CD14-positive monocyte (primary cell): ENCODE results near the gene SUMO3. TPM values are rescaled to one million over a fixed set of nuclear protein-coding genes. Genes with fewer than 3 reads are reported as not detected.

Experiments used
- DNase-seq, 3 donors: peaks; one replicate each; pipeline ENCODE4 v3.0.0-alpha.2; 2011 to 2022
- H2AFZ ChIP-seq: 2 replicates; pipeline ENCODE4 v1.6.0; 2012; ENCODE audit warnings: mild to moderate bottlenecking, low read depth, low read length, inconsistent platforms; ENCODE audit not compliant: insufficient read depth, poor library complexity, severe bottlenecking
- H3K27ac ChIP-seq, 2 donors: 1 replicate in 1 of 2; 2 replicates in 1 of 2; pipeline ENCODE4 v1.5.1; 2012 to 2013; ENCODE audit warnings: low read length in 2 of 2, control low read depth in 1 of 2, inconsistent platforms in 1 of 2, low read depth in 1 of 2, mild to moderate bottlenecking in 1 of 2
- H3K27me3 ChIP-seq, 2 donors: one replicate each; pipeline versions ENCODE4 v1.6.0 to v1.6.1; 2011 to 2013; ENCODE audit warnings: low read length in 2 of 2; ENCODE audit not compliant: control insufficient read depth in 2 of 2, insufficient read depth in 2 of 2
- H3K36me3 ChIP-seq, 2 donors: replicated peaks in 1 of 2; 1 replicate in 1 of 2; 2 replicates in 1 of 2; pipeline versions ENCODE4 v1.5.1 to v1.6.1; 2012 to 2013; ENCODE audit warnings: low read length in 2 of 2, control low read depth in 1 of 2, inconsistent platforms in 1 of 2, mild to moderate bottlenecking in 1 of 2; ENCODE audit not compliant: insufficient read depth in 2 of 2, control insufficient read depth in 1 of 2
- H3K4me1 ChIP-seq, 2 donors: 1 replicate in 1 of 2; 2 replicates in 1 of 2; pipeline versions ENCODE4 v1.5.1 to v1.6.1; 2012 to 2013; ENCODE audit warnings: low read length in 2 of 2, control low read depth in 1 of 2, inconsistent platforms in 1 of 2, mild to moderate bottlenecking in 1 of 2, moderate library complexity in 1 of 2; ENCODE audit not compliant: insufficient read depth in 2 of 2, control insufficient read depth in 1 of 2
- H3K4me2 ChIP-seq: replicated peaks from 2 replicates; pipeline ENCODE3; 2012; ENCODE audit warnings: low read length, moderate library complexity, mild to moderate bottlenecking; ENCODE audit not compliant: poor library complexity, severe bottlenecking; ENCODE audit errors: extremely low read depth
- H3K4me3 ChIP-seq, 3 experiments: fragments of 200-600 bp in 1 of 3; sonication (generic) in 1 of 3; replicated peaks in 1 of 3; 1 replicate in 2 of 3; 2 replicates in 1 of 3; pipeline ENCODE4 v1.5.1; 2011 to 2013; ENCODE audit warnings: low read length in 3 of 3, mild to moderate bottlenecking in 3 of 3, control low read depth in 2 of 3, low read depth in 2 of 3, inconsistent platforms in 1 of 3, moderate library complexity in 1 of 3
- H3K79me2 ChIP-seq: 2 replicates; pipeline ENCODE4 v1.6.0; 2012; ENCODE audit warnings: mild to moderate bottlenecking, control low read depth, inconsistent platforms, low read length, moderate library complexity; ENCODE audit not compliant: insufficient read depth
- H3K9ac ChIP-seq: 2 replicates; pipeline ENCODE4 v1.6.0; 2017; ENCODE audit warnings: low read length, mild to moderate bottlenecking; ENCODE audit not compliant: insufficient read depth, poor library complexity, severe bottlenecking
- H3K9me3 ChIP-seq, 2 donors: replicated peaks in 1 of 2; 1 replicate in 1 of 2; 2 replicates in 1 of 2; pipeline versions ENCODE4 v1.5.1 to v1.6.1; 2012 to 2013; ENCODE audit warnings: low read length in 2 of 2, control low read depth in 1 of 2; ENCODE audit not compliant: control insufficient read depth in 1 of 2, insufficient read depth in 1 of 2
- H4K20me1 ChIP-seq: 2 replicates; pipeline ENCODE4 v1.6.0; 2012; ENCODE audit warnings: mild to moderate bottlenecking, low read length, control low read depth, moderate library complexity; ENCODE audit not compliant: insufficient read depth
- H3K27ac Mint-ChIP-seq, 7 donors: one replicate each; pipeline ENCODE4 v1.8.0; 2020; ENCODE audit warnings: mild to moderate bottlenecking in 7 of 7, mixed read lengths in 7 of 7, moderate library complexity in 6 of 7, inconsistent platforms in 2 of 7
- H3K27me3 Mint-ChIP-seq, 3 donors: one replicate each; pipeline ENCODE4 v1.8.0; 2021 to 2022; ENCODE audit warnings: low read depth in 3 of 3, mild to moderate bottlenecking in 3 of 3, mixed read lengths in 3 of 3, moderate library complexity in 3 of 3, inconsistent platforms in 1 of 3
- H3K36me3 Mint-ChIP-seq, 2 donors: one replicate each; pipeline ENCODE4 v1.8.0; 2020; ENCODE audit warnings: mixed read lengths in 2 of 2, inconsistent platforms in 1 of 2, mild to moderate bottlenecking in 1 of 2
- H3K4me1 Mint-ChIP-seq: one replicate; pipeline ENCODE4 v1.8.0; 2020; ENCODE audit warnings: mild to moderate bottlenecking, mixed read lengths
- H3K4me3 Mint-ChIP-seq, 2 donors: one replicate each; pipeline ENCODE4 v1.8.0; 2020; ENCODE audit warnings: mild to moderate bottlenecking in 2 of 2, mixed read lengths in 2 of 2, moderate library complexity in 1 of 2
- H3K9me3 Mint-ChIP-seq, 7 donors: one replicate each; pipeline ENCODE4 v1.8.0; 2020 to 2022; ENCODE audit warnings: mixed read lengths in 7 of 7, mild to moderate bottlenecking in 6 of 7, moderate library complexity in 6 of 7, inconsistent platforms in 2 of 7
- CTCF ChIP-seq: fragments of 200-600 bp; IDR thresholded peaks from one replicate; pipeline ENCODE4 v1.8.0; 2022; ENCODE audit warnings: antibody characterized with exemption, mild to moderate bottlenecking
- WGBS: methylation state at CpG from one replicate; pipeline ENCODE4 v1.1.5; 2013; ENCODE audit warnings: missing lambda C conversion rate; ENCODE audit not compliant: insufficient coverage; 5-methylcytosine and 5-hydroxymethylcytosine counted together
- intact Hi-C, 2 donors: fragments of 100-400 bp; cut with micrococcal nuclease; formaldehyde crosslinking; loops; one replicate each; pipeline versions ENCODE4 v1.15.0 to v1.15.1; 2023
- polyA plus RNA-seq, 3 donors: library from polyadenylated mRNA; depleted of rRNA in 1 of 3; unstranded in 2 of 3; stranded (reverse) in 1 of 3; fragments of 300-500 nt in 2 of 3; fragments of >200 nt in 1 of 3; fragmentation: Illumina TruSeq in 2 of 3; gene quantifications; 1 replicate in 2 of 3; 2 replicates in 1 of 3; pipeline ENCODE4 v1.2.3, GENCODE V29; 2012 to 2021

SUMO3 gene
- polyA plus RNA-seq, 3 donors = 70.9 to 112 (median 109) TPM

GRCh38 chr21:44837537-44837936 lies 19.7 kb upstream of the SUMO3 start:
- H3K27ac Mint-ChIP-seq = no peak overlapping the region
- H3K9ac ChIP-seq = no peak overlapping the region
- H3K4me3 ChIP-seq = no peak overlapping the region
- 98% methylated on average over 13 of the region's 13 CpGs for WGBS
- H3K9me3 Mint-ChIP-seq = peaks cover 0 to 2% (median 0%) of the 10 kb centered on the region in 7 donors
- DNase-seq = no peak
- H3K27ac ChIP-seq = no peak overlapping the region
- no peaks in the 10 kb centered on the region for H3K27me3 ChIP-seq
- H3K4me3 Mint-ChIP-seq = no peak overlapping the region
- H3K36me3 Mint-ChIP-seq = no peaks in the 10 kb centered on the region
- H3K4me2 ChIP-seq = no peak overlapping the region
- peaks cover 2 to 7% (median 6%) of the 10 kb centered on the region in 3 donors for H3K27me3 Mint-ChIP-seq
- intact Hi-C loops = no loop called here
- H3K4me1 ChIP-seq = no peaks in the 10 kb centered on the region
- peaks cover 11% of the 10 kb centered on the region for H3K4me1 Mint-ChIP-seq
- H2AFZ ChIP-seq = no peak overlapping the region
- no peaks in the 10 kb centered on the region for H3K79me2 ChIP-seq
- no peaks in the 10 kb centered on the region for H3K36me3 ChIP-seq
- H4K20me1 ChIP-seq = no peaks in the 10 kb centered on the region
- TF ChIP-seq CTCF = no peak
- H3K9me3 ChIP-seq = no peaks in the 10 kb centered on the region

GRCh38 chr21:44836666-44837471 lies 19.0 kb upstream of the SUMO3 start:
- H3K27me3 ChIP-seq = no peaks in the 10 kb centered on the region
- H2AFZ ChIP-seq = no peak overlapping the region
- peaks cover 11% of the 10 kb centered on the region for H3K4me1 Mint-ChIP-seq
- H3K27ac ChIP-seq = no peak overlapping the region
- H3K27ac Mint-ChIP-seq = no peak overlapping the region
- no peak for TF ChIP-seq CTCF
- intact Hi-C loops = no loop called here
- no peaks in the 10 kb centered on the region for H3K36me3 ChIP-seq
- H3K4me3 ChIP-seq = no peak overlapping the region
- 92% methylated on average over 37 of the region's 37 CpGs for WGBS
- H3K9me3 Mint-ChIP-seq = peaks cover 0 to 2% (median 0%) of the 10 kb centered on the region in 7 donors
- no peak overlapping the region for H3K4me3 Mint-ChIP-seq
- H4K20me1 ChIP-seq = no peaks in the 10 kb centered on the region
- H3K36me3 Mint-ChIP-seq = no peaks in the 10 kb centered on the region
- no peak for DNase-seq
- no peak overlapping the region for H3K4me2 ChIP-seq
- no peak overlapping the region for H3K9ac ChIP-seq
- peaks cover 0 to 3% of the 10 kb centered on the region in 2 donors for H3K4me1 ChIP-seq
- H3K79me2 ChIP-seq = no peaks in the 10 kb centered on the region
- peaks cover 2 to 7% (median 6%) of the 10 kb centered on the region in 3 donors for H3K27me3 Mint-ChIP-seq
- H3K9me3 ChIP-seq = no peaks in the 10 kb centered on the region
